Adrenal gland (tissue), 12 donors: ENCODE data around the gene NEK9. TPM values are rescaled to one million over a fixed set of nuclear protein-coding genes. Genes with fewer than 3 reads are reported as not detected.

Experiments used
- DNase-seq, 7 donors: peaks; one replicate each; pipeline ENCODE4 v3.0.0-alpha.2; 2019 to 2020
- H3K27ac ChIP-seq, 5 donors: fragments of 200-600 bp; sonication (generic) in 4 of 5; 1 replicate in 3 of 5; 2 replicates in 2 of 5; pipeline versions ENCODE4 v1.5.1 to v1.8.0; 2016 to 2020; ENCODE audit warnings: mild to moderate bottlenecking in 1 of 5
- H3K27me3 ChIP-seq: fragments of 200-600 bp; 2 replicates; pipeline ENCODE4 v1.8.0; 2021
- H3K36me3 ChIP-seq, 2 donors: fragments of 200-600 bp; replicated peaks in 1 of 2; 1 replicate in 1 of 2; 2 replicates in 1 of 2; pipeline versions ENCODE4 v1.5.1 to v1.8.0; 2018 to 2022
- H3K4me1 ChIP-seq, 2 donors: fragments of 200-600 bp; replicated peaks in 1 of 2; 1 replicate in 1 of 2; 2 replicates in 1 of 2; pipeline versions ENCODE4 v1.5.1 to v1.8.0; 2018 to 2021
- H3K4me3 ChIP-seq, 4 donors: fragments of 200-600 bp; sonication (generic) in 3 of 4; one replicate each; pipeline ENCODE4 v1.5.1; 2016 to 2018
- H3K9me3 ChIP-seq, 3 donors: fragments of 200-600 bp; sonication (generic) in 1 of 3; replicated peaks in 1 of 3; 1 replicate in 2 of 3; 2 replicates in 1 of 3; pipeline versions ENCODE4 v1.5.1 to v1.8.0; 2016 to 2021
- POLR2A ChIP-seq, 2 donors: fragments of 450-650 bp; IDR thresholded peaks; one replicate each; pipeline ENCODE4 v1.6.1; 2017; ENCODE audit warnings: antibody characterized with exemption in 2 of 2, mild to moderate bottlenecking in 2 of 2, moderate library complexity in 1 of 2
- WGBS, 4 donors: extraction: QIAGEN DNeasy Blood & Tissue Kit in 2 of 4; methylation state at CpG; one replicate each; pipeline versions ENCODE4 v1.1.5 to v1.1.7; 2013 to 2017; 5-methylcytosine and 5-hydroxymethylcytosine counted together
- intact Hi-C, 2 donors: fragments of 100-400 bp; cut with DNase I; formaldehyde crosslinking; loops; one replicate each; pipeline versions ENCODE4 v1.14.1 to v1.15.0; 2022 to 2023
- polyA plus RNA-seq, 3 donors: library from polyadenylated mRNA; stranded (reverse); fragments of 200-250 nt in 2 of 3; fragments of 350-450 nt in 1 of 3; fragmentation: Illumina TruSeq in 1 of 3; extraction: RNeasy Lipid Tissue Mini Kit (QIAGEN cat#74804) in 1 of 3; gene quantifications; one replicate each; pipeline ENCODE4 v1.2.3, GENCODE V29; 2013 to 2014
- total RNA-seq, 9 donors: library from RNA; depleted of rRNA in 4 of 9; stranded (reverse); fragments of >200 nt in 4 of 9; fragments of 120-200 nt in 1 of 9; fragmentation: NEBNext Ultra II Directional in 1 of 9; extraction: Animal tissue kit (Norgen Biotek cat#: 25700) in 1 of 9; gene quantifications; one replicate each; pipeline versions ENCODE4 v1.1.0 to v1.2.4, GENCODE V29; 2013 to 2023
- TF ChIP-seq, protein P1 (sequence below), 6 experiments: fragments of 450-650 bp in 4 of 6; fragments of 200-600 bp in 2 of 6; sonication (generic) in 1 of 6; IDR thresholded peaks; 1 replicate in 5 of 6; 2 replicates in 1 of 6; pipeline versions ENCODE4 v1.5.1 to v1.8.0; 2016 to 2021; ENCODE audit warnings: antibody characterized with exemption in 6 of 6, mild to moderate bottlenecking in 2 of 6, moderate library complexity in 1 of 6
- donor health status: healthy with polysubstance abuse.
- donor health status: Bipolar disorder and iron deficiency.
- donor health status: DM: yes; HTN: yes; CAD: no.
- donor health status: DM: no; HTN: no; CAD: no.
- donor health status: DM: no; HTN: no; CAD: no.
- donor health status: DM: yes; HTN: yes; CAD: no.

NEK9 gene
- total and polyA plus RNA-seq, 12 donors: 39.2 to 165 (median 75.5) TPM

DNA sequence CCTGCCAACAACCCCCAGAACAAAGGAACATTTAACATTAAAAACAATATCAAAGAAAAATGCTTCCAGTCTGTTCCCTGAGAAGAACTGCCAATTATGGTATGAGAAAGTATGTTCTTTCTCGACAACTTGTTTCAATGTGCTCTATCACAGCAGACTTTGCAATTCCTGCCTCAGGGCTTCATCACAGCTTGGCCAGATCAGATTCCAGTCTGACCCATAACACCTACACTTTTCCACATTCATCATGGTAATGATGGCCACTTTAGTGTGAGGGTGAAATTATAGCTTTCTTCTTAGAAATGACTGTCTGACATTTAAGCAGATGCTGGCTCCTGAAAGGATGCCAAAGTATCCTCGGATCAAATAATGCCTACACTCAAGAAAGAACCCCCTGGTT is 17.0 kb downstream of the NEK9 start:
- DNase-seq: no peak
- Histone ChIP-seq H3K9me3 (no peaks in the 10 kb centered on the region), H3K4me1 (no peaks in the 10 kb centered on the region), H3K4me3 (no peak overlapping the region), H3K27ac (no peak overlapping the region), H3K36me3 (peaks cover 0 to 96% of the 10 kb centered on the region in 2 donors), H3K27me3 (no peaks in the 10 kb centered on the region)
- WGBS, 4 donors: 58 to 90% (median 85%) methylated on average over 2 of the region's 2 CpGs
- intact Hi-C loops: no loop called here
- TF ChIP-seq, protein P1, sequence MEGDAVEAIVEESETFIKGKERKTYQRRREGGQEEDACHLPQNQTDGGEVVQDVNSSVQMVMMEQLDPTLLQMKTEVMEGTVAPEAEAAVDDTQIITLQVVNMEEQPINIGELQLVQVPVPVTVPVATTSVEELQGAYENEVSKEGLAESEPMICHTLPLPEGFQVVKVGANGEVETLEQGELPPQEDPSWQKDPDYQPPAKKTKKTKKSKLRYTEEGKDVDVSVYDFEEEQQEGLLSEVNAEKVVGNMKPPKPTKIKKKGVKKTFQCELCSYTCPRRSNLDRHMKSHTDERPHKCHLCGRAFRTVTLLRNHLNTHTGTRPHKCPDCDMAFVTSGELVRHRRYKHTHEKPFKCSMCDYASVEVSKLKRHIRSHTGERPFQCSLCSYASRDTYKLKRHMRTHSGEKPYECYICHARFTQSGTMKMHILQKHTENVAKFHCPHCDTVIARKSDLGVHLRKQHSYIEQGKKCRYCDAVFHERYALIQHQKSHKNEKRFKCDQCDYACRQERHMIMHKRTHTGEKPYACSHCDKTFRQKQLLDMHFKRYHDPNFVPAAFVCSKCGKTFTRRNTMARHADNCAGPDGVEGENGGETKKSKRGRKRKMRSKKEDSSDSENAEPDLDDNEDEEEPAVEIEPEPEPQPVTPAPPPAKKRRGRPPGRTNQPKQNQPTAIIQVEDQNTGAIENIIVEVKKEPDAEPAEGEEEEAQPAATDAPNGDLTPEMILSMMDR (IDR thresholded peaks at IDR 0.05): no peak
- no peak for TF ChIP-seq POLR2A (IDR thresholded peaks at IDR 0.05)

DNA sequence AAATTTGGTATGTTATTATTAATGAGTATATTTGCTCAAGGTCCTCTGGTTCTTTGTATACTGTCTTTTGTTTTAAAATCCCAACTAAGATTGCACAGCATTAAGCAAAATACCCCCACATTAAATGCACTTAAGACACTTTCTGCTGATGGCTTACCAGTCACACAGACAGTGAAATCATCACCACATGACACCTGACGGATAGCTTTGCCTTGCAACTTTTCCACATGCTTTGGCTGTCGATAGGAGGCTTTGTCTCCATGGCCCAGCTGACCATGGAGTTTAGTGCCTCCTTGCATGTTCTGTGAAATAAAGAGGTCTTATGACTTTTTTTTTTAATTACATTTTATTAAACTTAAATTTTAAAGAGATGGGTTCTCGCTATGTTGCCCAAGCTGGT is 19.7 kb downstream of the NEK9 start:
- Histone ChIP-seq H3K4me3 (no peak overlapping the region), H3K27ac (no peak overlapping the region), H3K27me3 (no peaks in the 10 kb centered on the region), H3K9me3 (no peaks in the 10 kb centered on the region), H3K4me1 (no peaks in the 10 kb centered on the region), H3K36me3 (peaks cover 0 to 90% of the 10 kb centered on the region in 2 donors)
- WGBS, 4 donors: 60 to 90% (median 75%) methylated on average over 3 of the region's 3 CpGs
- intact Hi-C loops: no loop called here
- DNase-seq: no peak
- TF ChIP-seq POLR2A (IDR thresholded peaks at IDR 0.05): no peak
- TF ChIP-seq, protein P1 (IDR thresholded peaks at IDR 0.05): no peak

DNA sequence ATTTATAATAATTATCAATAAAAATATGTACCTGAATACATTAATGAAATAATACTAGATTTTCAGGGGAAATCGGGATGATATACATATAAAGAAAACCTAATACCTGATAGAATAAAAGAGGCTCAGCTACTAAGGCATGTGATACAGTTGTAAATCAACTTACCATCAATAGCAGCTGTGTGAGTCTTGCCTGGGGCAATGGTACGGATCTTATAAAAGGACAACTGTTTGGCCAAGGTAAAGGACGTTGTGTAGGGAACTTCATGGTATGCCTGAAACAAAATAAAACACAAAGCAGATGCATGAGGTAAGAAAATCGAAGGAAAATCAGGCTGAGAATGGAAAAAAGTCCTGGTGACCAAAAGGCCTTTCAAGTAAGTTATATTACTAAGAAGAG is 25.4 kb downstream of the NEK9 start:
- intact Hi-C loops: no loop called here
- H3K36me3 ChIP-seq: peaks cover 0 to 93% of the 10 kb centered on the region in 2 donors
- no peak for DNase-seq
- no peaks in the 10 kb centered on the region for H3K4me1 ChIP-seq
- no peaks in the 10 kb centered on the region for H3K27me3 ChIP-seq
- WGBS, 4 donors: 80 to 90% (median 86%) methylated on average over 4 of the region's 4 CpGs
- TF ChIP-seq, protein P1 (IDR thresholded peaks at IDR 0.05): no peak
- no peak for TF ChIP-seq POLR2A (IDR thresholded peaks at IDR 0.05)
- H3K4me3 ChIP-seq: no peak overlapping the region
- no peak overlapping the region for H3K27ac ChIP-seq
- no peaks in the 10 kb centered on the region for H3K9me3 ChIP-seq

DNA sequence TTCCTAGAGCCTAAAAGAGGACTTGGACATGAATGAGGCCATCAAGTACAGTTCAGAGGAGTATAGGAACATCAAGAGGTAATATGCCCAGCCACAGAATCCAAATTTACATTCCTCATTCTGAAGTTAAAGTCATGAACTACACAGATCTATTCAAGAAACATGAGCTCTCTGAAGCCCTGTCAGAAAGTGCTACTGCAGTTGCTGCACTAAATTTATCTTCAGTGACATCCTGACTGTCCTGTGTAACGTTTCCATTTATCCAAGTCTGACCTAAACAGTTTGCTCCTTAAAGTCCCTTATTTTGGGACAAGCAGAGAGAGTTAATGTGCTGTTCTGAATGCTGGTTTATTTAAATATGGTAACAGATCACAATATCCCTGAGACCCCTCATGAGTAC is 28.2 kb downstream of the NEK9 start:
- Histone ChIP-seq H3K4me1 (no peaks in the 10 kb centered on the region), H3K36me3 (peaks cover 0 to 94% of the 10 kb centered on the region in 2 donors), H3K27me3 (no peaks in the 10 kb centered on the region), H3K9me3 (no peaks in the 10 kb centered on the region), H3K4me3 (no peak overlapping the region), H3K27ac (no peak overlapping the region)
- intact Hi-C loops: no loop called here
- 42 to 54% (median 48%) methylated on average over 1 of the region's 1 CpG for WGBS, 4 donors
- TF ChIP-seq POLR2A (IDR thresholded peaks at IDR 0.05): no peak
- TF ChIP-seq, protein P1 (IDR thresholded peaks at IDR 0.05): no peak
- DNase-seq: no peak
